Activated gamma-delta T cell treated with Interleukin-2 at 50 U/mL for 16 hours (primary cell): ENCODE results near the gene FOSL1.
A peak's percentile ranks its signal among the peaks of the same experiment; 100 is the strongest.

Source experiments
- DNase-seq: peaks from one replicate; pipeline ENCODE4 v3.0.0-alpha.2; 2020

FOSL1 gene

GRCh38 chr11:65861533-65862183 is 38.5 kb downstream of the FOSL1 start:
- DNase-seq = no peak

- DNase-seq = no peak
Observed at GRCh38 chr11:65861165-65861505, 39.1 kb downstream of the FOSL1 start.

GRCh38 chr11:65860278-65861164 is 39.7 kb downstream of the FOSL1 start, which contains the start of gene MUS81:
TSS of gene MUS81 (plus strand) at chr11:65860433. CDS start at chr11:65860754, 321 bp downstream.
- DNase-seq = peak; percentile 98

GRCh38 chr11:65859812-65860277 is 40.3 kb downstream of the FOSL1 start:
- DNase-seq = no peak

- peak; percentile 98 for DNase-seq
Observed at GRCh38 chr11:65859095-65859811, 40.9 kb downstream of the FOSL1 start.

- DNase-seq = no peak
Observed at GRCh38 chr11:65858681-65859087, 41.5 kb downstream of the FOSL1 start.

- DNase-seq = peak; percentile 96
Observed at GRCh38 chr11:65857853-65858680, 42.1 kb downstream of the FOSL1 start, which contains the start of gene CFL1. TSS of gene CFL1 (minus strand) at chr11:65858180. CDS start at chr11:65858099, 81 bp downstream.

GRCh38 chr11:65857500-65857852 is 42.7 kb downstream of the FOSL1 start:
- DNase-seq = peak; percentile 70

- DNase-seq = peak; percentile 86
Observed at GRCh38 chr11:65856689-65857499, 43.3 kb downstream of the FOSL1 start.

GRCh38 chr11:65855927-65856363 is 44.2 kb downstream of the FOSL1 start:
- no peak for DNase-seq

GRCh38 chr11:65854852-65855837 is 45.0 kb downstream of the FOSL1 start:
- no peak for DNase-seq

GRCh38 chr11:65854161-65854592 is 46.0 kb downstream of the FOSL1 start:
- no peak for DNase-seq

GRCh38 chr11:65853246-65853979 is 46.8 kb downstream of the FOSL1 start:
- no peak for DNase-seq

GRCh38 chr11:65852508-65853245 is 47.5 kb downstream of the FOSL1 start:
- DNase-seq = no peak

- no peak for DNase-seq
Observed at GRCh38 chr11:65851811-65852507, 48.2 kb downstream of the FOSL1 start.

- DNase-seq = no peak
Observed at GRCh38 chr11:65851083-65851579, 49.1 kb downstream of the FOSL1 start.

- no peak for DNase-seq
Observed at GRCh38 chr11:65850217-65851082, 49.7 kb downstream of the FOSL1 start.
